GM23338 (cell line): ENCODE results near the gene EPHA5. TPM values are rescaled to one million over a fixed set of nuclear protein-coding genes. Genes with fewer than 3 reads are reported as not detected.

ENCODE experiments used
- ATAC-seq: fragments of 200-7000 bp; cut with Tn5 transposase; 3 replicates; pipeline ENCODE4 v1.9.1; 2020
- DNase-seq: peaks from one replicate; pipeline ENCODE4 v3.0.0-alpha.2; 2015; ENCODE audit warnings: low spot score
- H2AFZ ChIP-seq: fragments of 200-600 bp; sonication (generic); 2 replicates; pipeline ENCODE4 v1.8.0; 2016; ENCODE audit warnings: antibody characterized with exemption, mild to moderate bottlenecking, moderate library complexity
- H3F3A ChIP-seq: fragments of 200-600 bp; sonication (generic); replicated peaks from 2 replicates; pipeline ENCODE4 v1.8.0; 2017; ENCODE audit warnings: antibody characterized with exemption, mixed run types, low read depth
- H3K27ac ChIP-seq: fragments of 200-600 bp; sonication (generic); 2 replicates; pipeline ENCODE4 v1.6.1; 2016; ENCODE audit warnings: low read depth
- H3K27me3 ChIP-seq: fragments of 200-600 bp; sonication (generic); 2 replicates; pipeline ENCODE4 v1.8.0; 2016; ENCODE audit warnings: mild to moderate bottlenecking, mixed run types, moderate library complexity; ENCODE audit not compliant: insufficient read depth
- H3K36me3 ChIP-seq: fragments of 200-600 bp; sonication (generic); 2 replicates; pipeline ENCODE4 v1.8.0; 2016; ENCODE audit warnings: mild to moderate bottlenecking; ENCODE audit not compliant: insufficient read depth
- H3K4me1 ChIP-seq: fragments of 200-600 bp; sonication (generic); 2 replicates; pipeline ENCODE4 v1.8.0; 2016; ENCODE audit warnings: mild to moderate bottlenecking, moderate library complexity; ENCODE audit not compliant: insufficient read depth
- H3K4me2 ChIP-seq: fragments of 200-600 bp; sonication (generic); 2 replicates; pipeline ENCODE4 v1.7.1; 2017; ENCODE audit warnings: mixed run types
- H3K4me3 ChIP-seq: fragments of 200-600 bp; sonication (generic); 2 replicates; pipeline ENCODE4 v1.6.1; 2016; ENCODE audit warnings: mixed run types
- H3K79me2 ChIP-seq: fragments of 200-600 bp; sonication (generic); replicated peaks from 2 replicates; pipeline ENCODE4 v1.8.0; 2017; ENCODE audit warnings: mild to moderate bottlenecking; ENCODE audit not compliant: insufficient read depth
- H3K9me2 ChIP-seq: fragments of 200-600 bp; sonication (generic); 2 replicates; pipeline ENCODE4 v1.8.0; 2017; ENCODE audit not compliant: insufficient read depth
- H4K20me1 ChIP-seq: fragments of 200-600 bp; sonication (generic); replicated peaks from 2 replicates; pipeline ENCODE4 v1.8.0; 2017; ENCODE audit warnings: mild to moderate bottlenecking; ENCODE audit not compliant: insufficient read depth
- H3K27ac Mint-ChIP-seq: 2 replicates; pipeline ENCODE4 v1.8.0; 2020; ENCODE audit warnings: inconsistent platforms, mild to moderate bottlenecking, moderate library complexity, mixed read lengths
- H3K27me3 Mint-ChIP-seq: 3 replicates; pipeline ENCODE4 v1.8.0; 2022; ENCODE audit warnings: low read depth, mild to moderate bottlenecking, moderate library complexity, mixed read lengths, inconsistent platforms; ENCODE audit not compliant: insufficient read depth, poor library complexity
- H3K36me3 Mint-ChIP-seq: 3 replicates; pipeline ENCODE4 v1.8.0; 2021; ENCODE audit warnings: low read depth, mild to moderate bottlenecking, inconsistent platforms, moderate library complexity, mixed read lengths
- H3K4me1 Mint-ChIP-seq: 3 replicates; pipeline ENCODE4 v1.8.0; 2020; ENCODE audit warnings: mild to moderate bottlenecking, inconsistent platforms, mixed read lengths
- H3K4me3 Mint-ChIP-seq: 3 replicates; pipeline ENCODE4 v1.8.0; 2021; ENCODE audit warnings: moderate library complexity, mild to moderate bottlenecking, inconsistent platforms, mixed read lengths
- H3K9me3 Mint-ChIP-seq: 3 replicates; pipeline ENCODE4 v1.8.0; 2020; ENCODE audit warnings: moderate library complexity, mild to moderate bottlenecking, inconsistent platforms, mixed read lengths
- EZH2 ChIP-seq: fragments of 200-600 bp; sonication (generic); IDR thresholded peaks from one replicate; pipeline ENCODE4 v1.8.0; 2017; ENCODE audit warnings: antibody characterized with exemption, mild to moderate bottlenecking, low read depth; ENCODE audit not compliant: unreplicated experiment
- EZH2phosphoT487 ChIP-seq: fragments of 200-600 bp; sonication (generic); IDR thresholded peaks from one replicate; pipeline ENCODE4 v1.8.1; 2018; ENCODE audit warnings: antibody characterized with exemption; ENCODE audit not compliant: unreplicated experiment
- JUNB ChIP-seq: IDR thresholded peaks from one replicate; pipeline ENCODE4 v1.6.1; 2016; ENCODE audit warnings: antibody characterized with exemption; ENCODE audit not compliant: unreplicated experiment
- NANOG ChIP-seq: IDR thresholded peaks from 2 replicates; pipeline ENCODE4 v1.6.1; 2016; ENCODE audit warnings: antibody characterized with exemption, borderline replicate concordance
- STAT1 ChIP-seq: IDR thresholded peaks from one replicate; pipeline ENCODE4 v1.6.1; 2016; ENCODE audit warnings: antibody characterized with exemption; ENCODE audit not compliant: unreplicated experiment
- ZNF114 ChIP-seq: fragments of 250-450 bp; sonication (Bioruptor Pico); IDR thresholded peaks from 2 replicates; pipeline ENCODE4 v1.5.0; 2020; ENCODE audit warnings: mild to moderate bottlenecking, moderate library complexity
- ZNF331 ChIP-seq: fragments of 250-450 bp; sonication (Bioruptor Pico); IDR thresholded peaks from 2 replicates; pipeline ENCODE4 v1.5.0; 2020; ENCODE audit warnings: low read depth, mild to moderate bottlenecking, moderate library complexity
- polyA plus RNA-seq: library from polyadenylated mRNA; unstranded; fragments of >200 nt; fragmentation: Nextera tagmentation; extraction: Ambion mirVana; gene quantifications from 2 replicates; pipeline ENCODE4 v1.2.1, GENCODE V29; 2016
- total RNA-seq: library from RNA; depleted of rRNA; stranded (reverse); fragments of >200 nt; shearing (Covaris generic); gene quantifications from 2 replicates; pipeline ENCODE4 v1.2.3, GENCODE V29; 2014
- TF ChIP-seq, protein P1 (sequence below): fragments of 250-450 bp; sonication (Bioruptor Pico); IDR thresholded peaks from 2 replicates; pipeline ENCODE4 v1.5.0; 2020; ENCODE audit warnings: mild to moderate bottlenecking, moderate library complexity
- TF ChIP-seq, protein P2 (sequence below): IDR thresholded peaks from 2 replicates; pipeline ENCODE4 v1.6.1; 2016; ENCODE audit warnings: antibody characterized with exemption

Gene EPHA5
- total and polyA plus RNA-seq, 2 experiments from 2014 or later = 0.05 to 0.24 TPM

DNA sequence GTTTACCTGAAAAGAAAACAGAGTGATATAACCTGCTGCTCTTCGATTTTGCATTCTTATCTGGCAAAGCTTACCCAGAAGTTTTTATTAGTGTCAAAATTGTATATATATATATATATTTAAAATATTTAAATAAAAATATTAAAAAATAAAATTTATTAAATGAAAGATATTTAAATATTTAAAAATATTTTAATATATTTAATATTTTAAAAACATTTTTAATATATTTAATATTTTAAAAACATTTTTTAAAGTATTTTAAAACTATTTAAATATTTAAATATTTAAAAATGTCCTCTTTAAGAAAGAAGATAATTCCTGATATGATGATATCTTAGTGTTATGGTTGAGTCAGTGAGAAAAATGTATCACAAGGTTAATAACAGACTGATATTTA is 317.2 kb downstream of the EPHA5 start:
- H3K4me1 Mint-ChIP-seq = peaks cover 2% of the 10 kb centered on the region; the same call in 1 of the 3 replicates
- DNase-seq (no peak), ATAC-seq (no peak)
- Histone ChIP-seq H3K27me3 (no peaks in the 10 kb centered on the region), H3K36me3 (no peaks in the 10 kb centered on the region), H3K27ac (no peak overlapping the region), H3K79me2 (no peaks in the 10 kb centered on the region), H2AFZ (no peak overlapping the region), H4K20me1 (no peaks in the 10 kb centered on the region), H3F3A (no peaks in the 10 kb centered on the region), H3K4me3 (no peak overlapping the region), H3K4me1 (no peaks in the 10 kb centered on the region), H3K9me2 (no peaks in the 10 kb centered on the region), H3K4me2 (no peak overlapping the region)
- H3K27ac Mint-ChIP-seq = no peak overlapping the region
- H3K4me3 Mint-ChIP-seq = no peak overlapping the region
- H3K9me3 Mint-ChIP-seq = no peaks in the 10 kb centered on the region
- no peaks in the 10 kb centered on the region for H3K36me3 Mint-ChIP-seq
- TF ChIP-seq ZNF331 (CRISPR knock-in tag) = no peak
- TF ChIP-seq, protein P1, sequence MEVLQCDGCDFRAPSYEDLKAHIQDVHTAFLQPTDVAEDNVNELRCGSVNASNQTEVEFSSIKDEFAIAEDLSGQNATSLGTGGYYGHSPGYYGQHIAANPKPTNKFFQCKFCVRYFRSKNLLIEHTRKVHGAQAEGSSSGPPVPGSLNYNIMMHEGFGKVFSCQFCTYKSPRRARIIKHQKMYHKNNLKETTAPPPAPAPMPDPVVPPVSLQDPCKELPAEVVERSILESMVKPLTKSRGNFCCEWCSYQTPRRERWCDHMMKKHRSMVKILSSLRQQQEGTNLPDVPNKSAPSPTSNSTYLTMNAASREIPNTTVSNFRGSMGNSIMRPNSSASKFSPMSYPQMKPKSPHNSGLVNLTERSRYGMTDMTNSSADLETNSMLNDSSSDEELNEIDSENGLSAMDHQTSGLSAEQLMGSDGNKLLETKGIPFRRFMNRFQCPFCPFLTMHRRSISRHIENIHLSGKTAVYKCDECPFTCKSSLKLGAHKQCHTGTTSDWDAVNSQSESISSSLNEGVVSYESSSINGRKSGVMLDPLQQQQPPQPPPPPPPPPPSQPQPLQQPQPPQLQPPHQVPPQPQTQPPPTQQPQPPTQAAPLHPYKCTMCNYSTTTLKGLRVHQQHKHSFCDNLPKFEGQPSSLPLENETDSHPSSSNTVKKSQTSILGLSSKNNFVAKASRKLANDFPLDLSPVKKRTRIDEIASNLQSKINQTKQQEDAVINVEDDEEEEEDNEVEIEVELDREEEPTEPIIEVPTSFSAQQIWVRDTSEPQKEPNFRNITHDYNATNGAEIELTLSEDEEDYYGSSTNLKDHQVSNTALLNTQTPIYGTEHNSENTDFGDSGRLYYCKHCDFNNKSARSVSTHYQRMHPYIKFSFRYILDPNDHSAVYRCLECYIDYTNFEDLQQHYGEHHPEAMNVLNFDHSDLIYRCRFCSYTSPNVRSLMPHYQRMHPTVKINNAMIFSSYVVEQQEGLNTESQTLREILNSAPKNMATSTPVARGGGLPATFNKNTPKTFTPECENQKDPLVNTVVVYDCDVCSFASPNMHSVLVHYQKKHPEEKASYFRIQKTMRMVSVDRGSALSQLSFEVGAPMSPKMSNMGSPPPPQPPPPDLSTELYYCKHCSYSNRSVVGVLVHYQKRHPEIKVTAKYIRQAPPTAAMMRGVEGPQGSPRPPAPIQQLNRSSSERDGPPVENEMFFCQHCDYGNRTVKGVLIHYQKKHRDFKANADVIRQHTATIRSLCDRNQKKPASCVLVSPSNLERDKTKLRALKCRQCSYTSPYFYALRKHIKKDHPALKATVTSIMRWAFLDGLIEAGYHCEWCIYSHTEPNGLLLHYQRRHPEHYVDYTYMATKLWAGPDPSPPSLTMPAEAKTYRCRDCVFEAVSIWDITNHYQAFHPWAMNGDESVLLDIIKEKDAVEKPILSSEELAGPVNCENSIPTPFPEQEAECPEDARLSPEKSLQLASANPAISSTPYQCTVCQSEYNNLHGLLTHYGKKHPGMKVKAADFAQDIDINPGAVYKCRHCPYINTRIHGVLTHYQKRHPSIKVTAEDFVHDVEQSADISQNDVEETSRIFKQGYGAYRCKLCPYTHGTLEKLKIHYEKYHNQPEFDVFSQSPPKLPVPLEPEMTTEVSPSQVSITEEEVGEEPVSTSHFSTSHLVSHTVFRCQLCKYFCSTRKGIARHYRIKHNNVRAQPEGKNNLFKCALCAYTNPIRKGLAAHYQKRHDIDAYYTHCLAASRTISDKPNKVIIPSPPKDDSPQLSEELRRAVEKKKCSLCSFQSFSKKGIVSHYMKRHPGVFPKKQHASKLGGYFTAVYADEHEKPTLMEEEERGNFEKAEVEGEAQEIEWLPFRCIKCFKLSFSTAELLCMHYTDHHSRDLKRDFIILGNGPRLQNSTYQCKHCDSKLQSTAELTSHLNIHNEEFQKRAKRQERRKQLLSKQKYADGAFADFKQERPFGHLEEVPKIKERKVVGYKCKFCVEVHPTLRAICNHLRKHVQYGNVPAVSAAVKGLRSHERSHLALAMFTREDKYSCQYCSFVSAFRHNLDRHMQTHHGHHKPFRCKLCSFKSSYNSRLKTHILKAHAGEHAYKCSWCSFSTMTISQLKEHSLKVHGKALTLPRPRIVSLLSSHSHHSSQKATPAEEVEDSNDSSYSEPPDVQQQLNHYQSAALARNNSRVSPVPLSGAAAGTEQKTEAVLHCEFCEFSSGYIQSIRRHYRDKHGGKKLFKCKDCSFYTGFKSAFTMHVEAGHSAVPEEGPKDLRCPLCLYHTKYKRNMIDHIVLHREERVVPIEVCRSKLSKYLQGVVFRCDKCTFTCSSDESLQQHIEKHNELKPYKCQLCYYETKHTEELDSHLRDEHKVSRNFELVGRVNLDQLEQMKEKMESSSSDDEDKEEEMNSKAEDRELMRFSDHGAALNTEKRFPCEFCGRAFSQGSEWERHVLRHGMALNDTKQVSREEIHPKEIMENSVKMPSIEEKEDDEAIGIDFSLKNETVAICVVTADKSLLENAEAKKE (CRISPR knock-in tag) = no peak
- TF ChIP-seq, protein P2, sequence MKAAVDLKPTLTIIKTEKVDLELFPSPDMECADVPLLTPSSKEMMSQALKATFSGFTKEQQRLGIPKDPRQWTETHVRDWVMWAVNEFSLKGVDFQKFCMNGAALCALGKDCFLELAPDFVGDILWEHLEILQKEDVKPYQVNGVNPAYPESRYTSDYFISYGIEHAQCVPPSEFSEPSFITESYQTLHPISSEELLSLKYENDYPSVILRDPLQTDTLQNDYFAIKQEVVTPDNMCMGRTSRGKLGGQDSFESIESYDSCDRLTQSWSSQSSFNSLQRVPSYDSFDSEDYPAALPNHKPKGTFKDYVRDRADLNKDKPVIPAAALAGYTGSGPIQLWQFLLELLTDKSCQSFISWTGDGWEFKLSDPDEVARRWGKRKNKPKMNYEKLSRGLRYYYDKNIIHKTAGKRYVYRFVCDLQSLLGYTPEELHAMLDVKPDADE = no peak
- TF ChIP-seq STAT1 = no peak
- TF ChIP-seq NANOG = no peak
- TF ChIP-seq EZH2phosphoT487 = no peak
- no peak for TF ChIP-seq ZNF114 (CRISPR knock-in tag)
- TF ChIP-seq EZH2 = no peak
- no peak for TF ChIP-seq JUNB
- H3K27me3 Mint-ChIP-seq = no peaks in the 10 kb centered on the region
